SK-N-SH (cell line): ENCODE results near the gene ITGBL1. TPM values are rescaled to one million over a fixed set of nuclear protein-coding genes. Genes with fewer than 3 reads are reported as not detected.
A peak's percentile ranks its signal among the peaks of the same experiment; 100 is the strongest.

Source experiments
- CTCF ChIA-PET: fragments of 300-600, 350-600 bp; formaldehyde crosslinking; extraction: SDS; loops from one replicate; lab custom pipeline; 2021; lab: Yijun Ruan, JAX
- POLR2A ChIA-PET: fragments of 350-600 bp; sonication (Branson Sonifier 250); formaldehyde crosslinking; extraction: SDS; loops from one replicate; lab custom pipeline; 2020; ENCODE audit warnings: antibody characterized with exemption, inconsistent platforms; lab: Yijun Ruan, JAX
- DNase-seq: peaks from one replicate; pipeline ENCODE4 v3.0.0; 2012
- H2AFZ ChIP-seq: fragments of 200-600 bp; sonication (generic); 2 replicates; pipeline ENCODE4 v1.8.1; 2016; ENCODE audit warnings: antibody characterized with exemption, mild to moderate bottlenecking, low read depth
- H3F3A ChIP-seq: fragments of 200-600 bp; sonication (generic); replicated peaks from 2 replicates; pipeline ENCODE3; 2016; ENCODE audit warnings: antibody characterized with exemption, mild to moderate bottlenecking; ENCODE audit not compliant: insufficient read depth
- H3K27ac ChIP-seq, 2 experiments: fragments of 200-500 bp in 1 of 2; fragments of 200-600 bp in 1 of 2; sonication (Bioruptor generic) in 1 of 2; sonication (generic), shearing (Covaris generic) in 1 of 2; 2 replicates each; pipeline versions ENCODE4 v1.5.1 to v1.6.1; 2014 to 2016; ENCODE audit warnings: low read depth in 2 of 2, inconsistent platforms in 1 of 2, low read length in 1 of 2, mild to moderate bottlenecking in 1 of 2, mixed read lengths in 1 of 2
- H3K27me3 ChIP-seq: fragments of 200-600 bp; sonication (generic), shearing (Covaris generic); 2 replicates; pipeline ENCODE4 v1.6.1; 2016; ENCODE audit warnings: mixed run types; ENCODE audit not compliant: insufficient read depth
- H3K36me3 ChIP-seq, 2 experiments: fragments of 200-500 bp in 1 of 2; fragments of 200-600 bp in 1 of 2; sonication (Bioruptor generic) in 1 of 2; sonication (generic) in 1 of 2; replicated peaks in 1 of 2; 2 replicates each; pipeline versions ENCODE3 to v1.5.1; 2014 to 2016; ENCODE audit warnings: low read length in 1 of 2, mild to moderate bottlenecking in 1 of 2; ENCODE audit not compliant: insufficient read depth in 2 of 2, control insufficient read depth in 1 of 2
- H3K4me1 ChIP-seq, 2 experiments: fragments of 200-500 bp in 1 of 2; fragments of 200-600 bp in 1 of 2; sonication (Bioruptor generic) in 1 of 2; sonication (generic), shearing (Covaris generic) in 1 of 2; 2 replicates each; pipeline versions ENCODE4 v1.5.1 to v1.6.1; 2014 to 2016; ENCODE audit warnings: low read depth in 1 of 2, low read length in 1 of 2, mixed run types in 1 of 2; ENCODE audit not compliant: insufficient read depth in 2 of 2, control insufficient read depth in 1 of 2
- H3K4me2 ChIP-seq: fragments of 200-600 bp; sonication (generic), shearing (Covaris generic); 2 replicates; pipeline ENCODE4 v1.6.1; 2017; ENCODE audit warnings: mixed run types
- H3K4me3 ChIP-seq, 2 experiments: fragments of 200-500 bp in 1 of 2; fragments of 200-600 bp in 1 of 2; sonication (Bioruptor generic) in 1 of 2; sonication (generic), shearing (Covaris generic) in 1 of 2; 2 replicates each; pipeline versions ENCODE4 v1.5.1 to v1.8.1; 2014 to 2016; ENCODE audit warnings: low read depth in 2 of 2, inconsistent platforms in 1 of 2, low read length in 1 of 2, mild to moderate bottlenecking in 1 of 2, mixed read lengths in 1 of 2, moderate library complexity in 1 of 2
- H3K79me2 ChIP-seq: fragments of 200-600 bp; sonication (generic); 2 replicates; pipeline ENCODE4 v1.8.1; 2017; ENCODE audit warnings: mild to moderate bottlenecking; ENCODE audit not compliant: insufficient read depth
- H3K9ac ChIP-seq: fragments of 200-600 bp; sonication (generic); 2 replicates; pipeline ENCODE4 v1.6.1; 2017; ENCODE audit warnings: mixed run types
- H3K9me2 ChIP-seq: fragments of 200-600 bp; sonication (generic); 2 replicates; pipeline ENCODE4 v1.6.1; 2017; ENCODE audit warnings: mixed run types
- H3K9me3 ChIP-seq: fragments of 200-600 bp; sonication (generic); 2 replicates; pipeline ENCODE4 v1.6.1; 2017; ENCODE audit warnings: mixed run types, mild to moderate bottlenecking, moderate library complexity
- H4K20me1 ChIP-seq: fragments of 200-600 bp; sonication (generic); 2 replicates; pipeline ENCODE4 v1.6.1; 2017; ENCODE audit warnings: mild to moderate bottlenecking, mixed run types; ENCODE audit not compliant: insufficient read depth
- ELF1 ChIP-seq: IDR thresholded peaks from 2 replicates; pipeline ENCODE4 v1.4.0; 2012
- EZH2phosphoT487 ChIP-seq: fragments of 200-600 bp; sonication (generic); IDR thresholded peaks from 2 replicates; pipeline ENCODE4 v1.6.1; 2017; ENCODE audit warnings: low read depth, mixed run types, mild to moderate bottlenecking, antibody characterized with exemption, moderate library complexity, borderline replicate concordance
- FOSL2 ChIP-seq: IDR thresholded peaks from 2 replicates; pipeline ENCODE4 v1.4.0; 2012; ENCODE audit warnings: low read depth, mild to moderate bottlenecking, moderate library complexity, borderline replicate concordance
- FOXJ3 ChIP-seq: sonication (generic); formaldehyde crosslinking; IDR thresholded peaks from 2 replicates; pipeline ENCODE4 v1.5.1; 2020; ENCODE audit warnings: mild to moderate bottlenecking, missing genetic modification reagents
- FOXM1 ChIP-seq: IDR thresholded peaks from 2 replicates; pipeline ENCODE4 v1.4.0; 2012; ENCODE audit warnings: low read depth, mild to moderate bottlenecking
- GATA2 ChIP-seq: sonication (generic); formaldehyde crosslinking; IDR thresholded peaks from 2 replicates; pipeline ENCODE4 v1.5.0; 2020; ENCODE audit warnings: mild to moderate bottlenecking, missing genetic modification reagents
- MXI1 ChIP-seq: IDR thresholded peaks from 2 replicates; pipeline ENCODE4 v1.6.1; 2012; ENCODE audit warnings: mild to moderate bottlenecking, low read depth, low read length, improper control_type of control experiment
- NFIC ChIP-seq: IDR thresholded peaks from 2 replicates; pipeline ENCODE4 v1.4.0; 2012; ENCODE audit warnings: borderline replicate concordance
- NRF1 ChIP-seq: IDR thresholded peaks from 2 replicates; pipeline ENCODE4 v1.6.1; 2012; ENCODE audit warnings: low read depth, mild to moderate bottlenecking, low read length
- PBX3 ChIP-seq: IDR thresholded peaks from 2 replicates; pipeline ENCODE4; 2012
- RAD21 ChIP-seq: IDR thresholded peaks from 2 replicates; pipeline ENCODE4 v1.6.1; 2012; ENCODE audit warnings: mild to moderate bottlenecking, low read length
- RCOR1 ChIP-seq: fragments of 150-350 bp; IDR thresholded peaks from 2 replicates; pipeline ENCODE4 v1.6.1; 2017; ENCODE audit warnings: antibody characterized with exemption, low read length
- RFX5 ChIP-seq: IDR thresholded peaks from 2 replicates; pipeline ENCODE4 v1.6.1; 2012; ENCODE audit warnings: mild to moderate bottlenecking, improper control_type of control experiment, low read length
- RXRA ChIP-seq: IDR thresholded peaks from 2 replicates; pipeline ENCODE4 v1.4.0; 2012; ENCODE audit warnings: low read depth, mild to moderate bottlenecking, borderline replicate concordance
- SIN3A ChIP-seq: IDR thresholded peaks from 2 replicates; pipeline ENCODE4 v1.6.1; 2012; ENCODE audit warnings: low read depth, mild to moderate bottlenecking, low read length, moderate library complexity, borderline replicate concordance
- SMC3 ChIP-seq: IDR thresholded peaks from 2 replicates; pipeline ENCODE4 v1.6.1; 2012; ENCODE audit warnings: low read depth, low read length, improper control_type of control experiment
- TEAD4 ChIP-seq: IDR thresholded peaks from 2 replicates; pipeline ENCODE4 v1.4.0; 2012; ENCODE audit warnings: mild to moderate bottlenecking, borderline replicate concordance; ENCODE audit not compliant: insufficient read depth
- YY1 ChIP-seq: IDR thresholded peaks from 2 replicates; pipeline ENCODE4 v1.4.0; 2012; ENCODE audit warnings: low read depth, mild to moderate bottlenecking
- WGBS: methylation state at CpG from one replicate; pipeline ENCODE4 v1.1.6; 2017; ENCODE audit warnings: low lambda C conversion rate; 5-methylcytosine and 5-hydroxymethylcytosine counted together
- polyA plus RNA-seq, 3 experiments: library from polyadenylated mRNA; depleted of rRNA; stranded (reverse); fragments of >200 nt; gene quantifications; 2 replicates each; pipeline ENCODE4 v1.2.3, GENCODE V29; 2012
- TF ChIP-seq, protein P1 (sequence below): fragments of 200-600 bp; sonication (generic); IDR thresholded peaks from 2 replicates; pipeline ENCODE4 v1.6.1; 2017; ENCODE audit warnings: antibody characterized with exemption, mild to moderate bottlenecking, moderate library complexity
- TF ChIP-seq, protein P2 (sequence below): IDR thresholded peaks from 2 replicates; pipeline ENCODE4 v1.4.0; 2012; ENCODE audit warnings: low read depth, borderline replicate concordance
- TF ChIP-seq, protein P3 (sequence below): IDR thresholded peaks from 2 replicates; pipeline ENCODE4 v1.6.1; 2012; ENCODE audit warnings: mild to moderate bottlenecking, low read depth, low read length, moderate library complexity

Gene ITGBL1
- polyA plus RNA-seq, 1 of the 3 experiments (the other 2 are of a cell fraction), result 78.7 TPM

DNA sequence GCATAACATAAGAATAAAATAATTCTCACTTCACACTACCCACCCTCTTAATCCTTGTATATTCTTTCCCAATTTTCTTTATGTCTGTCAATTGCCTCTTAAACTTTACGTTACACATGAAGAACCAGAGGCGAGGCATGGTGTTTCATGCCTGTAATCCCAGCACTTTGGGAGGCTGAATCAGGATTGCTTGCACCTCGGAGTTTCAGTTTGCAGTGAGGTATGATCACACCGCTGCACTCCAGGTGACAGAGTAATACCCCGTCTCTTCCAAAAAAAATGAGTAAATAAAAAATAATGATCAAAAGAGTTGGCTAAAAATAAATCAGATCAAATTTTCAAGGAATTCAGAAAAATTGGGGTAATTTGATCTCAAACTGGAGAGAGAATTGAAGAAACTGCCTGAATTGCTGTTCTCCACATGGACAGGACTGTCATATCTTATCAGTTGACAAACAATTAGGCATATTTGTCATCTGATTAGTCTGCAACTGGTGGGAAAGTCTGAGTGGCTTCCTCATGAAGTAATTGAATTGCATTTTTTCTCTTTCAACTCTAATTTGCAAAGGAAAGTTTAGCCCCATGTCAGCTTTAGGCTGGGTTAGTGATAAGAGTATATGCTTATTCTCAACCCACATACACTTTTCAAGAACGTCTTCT lies 302.9 kb downstream of the ITGBL1 start (continued):
- TF ChIP-seq NRF1, result no peak
- TF ChIP-seq, protein P1, sequence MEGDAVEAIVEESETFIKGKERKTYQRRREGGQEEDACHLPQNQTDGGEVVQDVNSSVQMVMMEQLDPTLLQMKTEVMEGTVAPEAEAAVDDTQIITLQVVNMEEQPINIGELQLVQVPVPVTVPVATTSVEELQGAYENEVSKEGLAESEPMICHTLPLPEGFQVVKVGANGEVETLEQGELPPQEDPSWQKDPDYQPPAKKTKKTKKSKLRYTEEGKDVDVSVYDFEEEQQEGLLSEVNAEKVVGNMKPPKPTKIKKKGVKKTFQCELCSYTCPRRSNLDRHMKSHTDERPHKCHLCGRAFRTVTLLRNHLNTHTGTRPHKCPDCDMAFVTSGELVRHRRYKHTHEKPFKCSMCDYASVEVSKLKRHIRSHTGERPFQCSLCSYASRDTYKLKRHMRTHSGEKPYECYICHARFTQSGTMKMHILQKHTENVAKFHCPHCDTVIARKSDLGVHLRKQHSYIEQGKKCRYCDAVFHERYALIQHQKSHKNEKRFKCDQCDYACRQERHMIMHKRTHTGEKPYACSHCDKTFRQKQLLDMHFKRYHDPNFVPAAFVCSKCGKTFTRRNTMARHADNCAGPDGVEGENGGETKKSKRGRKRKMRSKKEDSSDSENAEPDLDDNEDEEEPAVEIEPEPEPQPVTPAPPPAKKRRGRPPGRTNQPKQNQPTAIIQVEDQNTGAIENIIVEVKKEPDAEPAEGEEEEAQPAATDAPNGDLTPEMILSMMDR, result no peak
- no peak for TF ChIP-seq NFIC
- TF ChIP-seq TEAD4, result no peak
- TF ChIP-seq EZH2phosphoT487, result no peak
- TF ChIP-seq GATA2 (CRISPR knock-in tag), result peak; percentile 48; the same call in 1 of the 2 replicates
- peak; percentile 56; the same call in 1 of the 2 replicates for TF ChIP-seq MXI1
- no peak for TF ChIP-seq RXRA
- TF ChIP-seq SIN3A, result no peak

DNA sequence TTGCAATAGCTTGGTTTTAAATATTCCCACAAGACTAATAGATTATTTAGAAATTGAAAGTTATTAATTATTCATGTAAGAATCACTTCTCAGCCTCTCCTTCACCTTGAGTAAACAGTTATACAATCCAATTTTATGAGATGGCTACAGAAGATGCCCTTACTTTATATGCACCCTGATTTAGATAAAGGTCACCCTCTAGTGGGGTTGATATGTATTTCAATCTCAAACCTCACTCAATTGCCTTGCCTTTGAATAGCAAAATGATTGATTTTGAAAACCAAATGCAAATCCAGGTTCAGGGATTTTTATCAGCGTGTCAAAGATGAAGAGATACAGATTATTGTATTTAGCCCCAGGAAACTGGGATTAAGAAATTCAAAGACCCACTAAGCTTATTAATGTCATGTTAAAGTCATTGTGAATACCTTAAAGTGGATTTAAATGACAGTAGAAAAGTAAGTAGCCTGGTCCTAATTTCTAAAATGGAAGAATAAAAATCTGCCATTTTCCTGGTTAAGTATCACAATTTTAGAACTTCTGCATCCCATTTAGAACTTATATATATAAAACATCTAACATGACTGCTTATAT lies 305.1 kb downstream of the ITGBL1 start:
- no peak overlapping the region for H3K4me2 ChIP-seq
- no peaks in the 10 kb centered on the region for H3K36me3 ChIP-seq
- no peak overlapping the region; a peak in 1 of 4 replicates for H3K4me3 ChIP-seq
- no peaks in the 10 kb centered on the region for H3K27me3 ChIP-seq
- WGBS, result 3% methylated on average over 1 of the region's 1 CpG
- no peak overlapping the region for H2AFZ ChIP-seq
- H4K20me1 ChIP-seq, result no peaks in the 10 kb centered on the region
- POLR2A ChIA-PET, result no interaction called here
- H3K79me2 ChIP-seq, result no peaks in the 10 kb centered on the region
- peak; percentile 48 for DNase-seq
- no peaks in the 10 kb centered on the region for H3K9me2 ChIP-seq
- no peak overlapping the region for H3K9ac ChIP-seq
- no peak overlapping the region for H3K27ac ChIP-seq
- peaks cover 0 to 13% of the 10 kb centered on the region in 2 experiments; a peak in 2 of 4 replicates for H3K4me1 ChIP-seq
- peaks cover 5% of the 10 kb centered on the region for H3F3A ChIP-seq
- H3K9me3 ChIP-seq, result no peaks in the 10 kb centered on the region
- CTCF ChIA-PET, result interaction anchor here (0.7 to 3.2 kb wide), 47 partner anchors 9 to 798 kb away, joined by 3 to 34 read pairs (median 4); no protein-coding TSS in a partner anchor
- TF ChIP-seq, protein P1, result peak; percentile 76
- TF ChIP-seq YY1 (no peak), ELF1 (no peak), GATA2 (CRISPR knock-in tag) (no peak), RAD21 (peak; percentile 84), RCOR1 (no peak), SMC3 (peak; percentile 71), PBX3 (no peak), RFX5 (no peak), FOSL2 (no peak), FOXJ3 (CRISPR knock-in tag) (no peak), FOXM1 (no peak)
- TF ChIP-seq, protein P2, sequence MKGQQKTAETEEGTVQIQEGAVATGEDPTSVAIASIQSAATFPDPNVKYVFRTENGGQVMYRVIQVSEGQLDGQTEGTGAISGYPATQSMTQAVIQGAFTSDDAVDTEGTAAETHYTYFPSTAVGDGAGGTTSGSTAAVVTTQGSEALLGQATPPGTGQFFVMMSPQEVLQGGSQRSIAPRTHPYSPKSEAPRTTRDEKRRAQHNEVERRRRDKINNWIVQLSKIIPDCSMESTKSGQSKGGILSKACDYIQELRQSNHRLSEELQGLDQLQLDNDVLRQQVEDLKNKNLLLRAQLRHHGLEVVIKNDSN, result no peak
- TF ChIP-seq, protein P3, sequence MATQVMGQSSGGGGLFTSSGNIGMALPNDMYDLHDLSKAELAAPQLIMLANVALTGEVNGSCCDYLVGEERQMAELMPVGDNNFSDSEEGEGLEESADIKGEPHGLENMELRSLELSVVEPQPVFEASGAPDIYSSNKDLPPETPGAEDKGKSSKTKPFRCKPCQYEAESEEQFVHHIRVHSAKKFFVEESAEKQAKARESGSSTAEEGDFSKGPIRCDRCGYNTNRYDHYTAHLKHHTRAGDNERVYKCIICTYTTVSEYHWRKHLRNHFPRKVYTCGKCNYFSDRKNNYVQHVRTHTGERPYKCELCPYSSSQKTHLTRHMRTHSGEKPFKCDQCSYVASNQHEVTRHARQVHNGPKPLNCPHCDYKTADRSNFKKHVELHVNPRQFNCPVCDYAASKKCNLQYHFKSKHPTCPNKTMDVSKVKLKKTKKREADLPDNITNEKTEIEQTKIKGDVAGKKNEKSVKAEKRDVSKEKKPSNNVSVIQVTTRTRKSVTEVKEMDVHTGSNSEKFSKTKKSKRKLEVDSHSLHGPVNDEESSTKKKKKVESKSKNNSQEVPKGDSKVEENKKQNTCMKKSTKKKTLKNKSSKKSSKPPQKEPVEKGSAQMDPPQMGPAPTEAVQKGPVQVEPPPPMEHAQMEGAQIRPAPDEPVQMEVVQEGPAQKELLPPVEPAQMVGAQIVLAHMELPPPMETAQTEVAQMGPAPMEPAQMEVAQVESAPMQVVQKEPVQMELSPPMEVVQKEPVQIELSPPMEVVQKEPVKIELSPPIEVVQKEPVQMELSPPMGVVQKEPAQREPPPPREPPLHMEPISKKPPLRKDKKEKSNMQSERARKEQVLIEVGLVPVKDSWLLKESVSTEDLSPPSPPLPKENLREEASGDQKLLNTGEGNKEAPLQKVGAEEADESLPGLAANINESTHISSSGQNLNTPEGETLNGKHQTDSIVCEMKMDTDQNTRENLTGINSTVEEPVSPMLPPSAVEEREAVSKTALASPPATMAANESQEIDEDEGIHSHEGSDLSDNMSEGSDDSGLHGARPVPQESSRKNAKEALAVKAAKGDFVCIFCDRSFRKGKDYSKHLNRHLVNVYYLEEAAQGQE, result no peak
